Glomerular visceral epithelial cell (primary cell): ENCODE measurements around the gene BLCAP.
"Not testable (repeated sequence)": the region's sequence is repeated elsewhere in the genome, so short reads cannot be mapped to it uniquely, and the experiment has no call there.

Experiments used
- DNase-seq: peaks from one replicate; pipeline ENCODE4 v3.0.0-alpha.2; 2016; ENCODE audit errors: extremely low spot score

BLCAP gene, protein sequence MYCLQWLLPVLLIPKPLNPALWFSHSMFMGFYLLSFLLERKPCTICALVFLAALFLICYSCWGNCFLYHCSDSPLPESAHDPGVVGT

DNA sequence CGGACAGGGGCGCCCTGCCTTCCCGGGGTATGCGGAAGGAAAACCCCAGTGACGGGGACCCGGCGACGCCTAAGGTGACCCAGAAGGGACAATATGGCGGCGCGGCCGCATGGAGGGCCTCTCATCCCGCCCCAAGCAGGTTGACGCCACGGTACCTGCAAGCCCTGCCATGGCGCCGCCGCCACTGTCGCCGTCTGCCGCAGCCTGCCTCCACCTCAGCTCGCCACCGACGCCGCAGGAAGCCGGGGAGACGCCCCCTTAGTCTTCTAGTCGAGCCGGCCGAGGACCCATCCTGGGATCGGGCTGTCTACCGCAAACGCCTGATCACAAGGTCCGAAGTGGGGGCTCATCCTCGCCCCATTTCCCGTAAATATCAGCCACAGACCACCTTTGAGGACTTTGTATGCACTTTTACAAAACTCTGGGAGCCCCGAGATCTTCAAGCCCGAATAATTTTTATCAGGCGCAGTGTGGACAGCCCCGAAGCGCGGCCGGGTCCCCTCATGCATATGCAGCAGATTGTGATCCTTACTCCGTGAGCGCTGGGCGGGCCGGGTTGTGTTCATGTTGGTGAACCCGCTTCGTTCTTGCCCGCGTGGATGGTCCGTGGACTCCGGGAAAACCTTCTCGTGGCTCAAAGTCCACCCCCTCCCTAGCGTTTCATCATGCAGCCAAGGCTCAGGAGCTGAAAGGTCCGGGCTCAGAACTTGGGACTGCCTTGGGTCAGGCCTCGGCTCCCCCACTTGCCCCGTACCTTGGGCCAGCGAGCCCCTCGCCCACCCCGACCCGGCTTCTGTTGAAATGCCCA, at the start of gene BLCAP:
BLCAP (minus strand) TSS at position 239 of the 808 bp plus-strand sequence. CDS start 8,702 bp downstream, outside the sequence.
- peak; percentile 90 for DNase-seq

DNA sequence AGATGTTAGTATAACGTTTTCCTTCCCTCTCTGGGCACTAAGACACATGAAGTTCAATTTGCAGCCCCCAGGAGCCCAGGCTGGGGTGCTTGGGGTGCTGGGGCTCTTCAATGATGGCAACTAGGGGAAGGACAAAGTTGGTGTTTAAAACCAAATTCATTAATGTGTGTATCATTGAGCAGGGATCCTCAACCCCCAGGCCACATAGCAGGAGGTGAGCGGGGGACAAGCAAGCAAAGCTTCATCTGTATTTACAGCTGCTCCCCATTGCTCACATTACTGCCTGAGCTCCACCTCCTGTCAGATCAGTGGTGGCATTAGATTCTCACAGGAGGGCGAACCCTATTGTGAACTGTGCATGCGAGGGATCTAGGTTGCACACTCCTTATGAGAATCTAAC, 49.8 kb upstream of the BLCAP start:
- not testable (repeated sequence) for DNase-seq

DNA sequence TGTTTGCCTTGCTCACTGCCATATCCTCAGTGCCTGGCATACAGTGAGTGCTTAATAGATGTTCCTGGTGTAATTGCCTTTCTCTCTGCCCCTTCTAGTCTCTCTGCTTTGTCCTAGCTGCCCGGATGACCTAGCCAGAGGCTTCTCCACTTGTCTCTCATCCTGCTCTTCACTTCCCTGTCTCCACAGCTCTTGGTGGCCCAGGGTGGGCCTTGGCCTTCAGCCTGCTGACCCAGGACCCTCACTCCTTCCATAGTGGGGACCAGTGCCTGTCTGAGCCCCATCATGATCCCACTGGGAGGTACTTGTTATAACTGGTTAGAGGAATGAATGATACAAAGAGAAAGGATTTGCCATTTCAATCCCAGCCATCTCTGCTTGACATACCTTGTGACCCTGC, 49.2 kb upstream of the BLCAP start:
- no peak for DNase-seq

DNA sequence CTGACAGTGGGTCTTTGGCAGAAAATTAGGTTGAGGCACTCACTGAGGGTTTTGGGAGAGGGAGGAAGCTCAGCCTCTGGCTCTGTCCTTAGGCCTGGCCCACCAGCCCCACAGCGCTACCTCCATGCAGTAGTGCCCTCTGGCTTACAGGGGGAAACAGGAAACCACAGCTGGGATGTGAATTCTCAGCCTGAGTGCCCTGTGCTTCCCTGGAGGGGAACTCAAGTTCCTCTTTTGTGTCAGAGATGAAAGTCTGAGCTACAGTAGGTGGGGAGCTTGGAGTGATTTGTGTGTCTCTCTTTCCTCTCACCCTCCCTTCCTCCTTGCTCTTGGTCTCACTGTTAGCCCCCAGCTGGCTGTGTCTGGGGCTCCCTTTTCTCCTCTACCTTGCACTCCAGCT, 48.2 kb upstream of the BLCAP start:
- DNase-seq: no peak

DNA sequence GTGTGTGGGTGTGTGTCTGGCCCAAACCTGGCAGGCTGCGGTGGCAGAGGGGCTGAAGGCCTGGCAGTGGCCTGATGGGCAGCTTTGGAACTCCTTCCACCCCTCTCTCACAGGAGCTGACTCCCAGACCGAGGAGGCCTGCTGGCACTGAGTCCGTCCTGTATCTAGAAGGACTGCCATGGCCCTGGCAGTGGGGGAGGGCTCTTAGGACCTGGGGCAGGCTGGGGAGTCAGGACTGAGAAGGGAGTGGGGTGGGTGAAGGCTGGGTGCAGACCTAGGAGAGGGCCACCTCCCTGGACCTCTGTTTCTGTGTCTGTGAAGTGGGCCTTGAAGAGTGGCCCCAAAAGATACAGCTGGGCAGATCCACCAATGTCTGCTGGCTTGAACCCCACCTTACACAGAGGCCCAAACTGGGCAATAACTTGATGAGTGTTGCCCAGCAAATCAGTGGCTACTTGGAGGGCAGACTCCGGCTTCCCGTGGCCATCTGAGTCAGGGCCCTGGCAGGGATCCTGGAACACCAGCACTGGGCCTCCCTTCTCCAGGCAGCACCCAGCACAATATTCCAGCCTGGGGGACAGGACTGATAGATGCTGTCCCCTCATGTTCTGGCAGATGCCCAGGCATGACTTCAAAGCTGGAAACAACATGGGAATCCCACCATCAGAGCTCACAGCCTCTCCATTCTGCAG, 46.7 kb upstream of the BLCAP start:
- no peak for DNase-seq

DNA sequence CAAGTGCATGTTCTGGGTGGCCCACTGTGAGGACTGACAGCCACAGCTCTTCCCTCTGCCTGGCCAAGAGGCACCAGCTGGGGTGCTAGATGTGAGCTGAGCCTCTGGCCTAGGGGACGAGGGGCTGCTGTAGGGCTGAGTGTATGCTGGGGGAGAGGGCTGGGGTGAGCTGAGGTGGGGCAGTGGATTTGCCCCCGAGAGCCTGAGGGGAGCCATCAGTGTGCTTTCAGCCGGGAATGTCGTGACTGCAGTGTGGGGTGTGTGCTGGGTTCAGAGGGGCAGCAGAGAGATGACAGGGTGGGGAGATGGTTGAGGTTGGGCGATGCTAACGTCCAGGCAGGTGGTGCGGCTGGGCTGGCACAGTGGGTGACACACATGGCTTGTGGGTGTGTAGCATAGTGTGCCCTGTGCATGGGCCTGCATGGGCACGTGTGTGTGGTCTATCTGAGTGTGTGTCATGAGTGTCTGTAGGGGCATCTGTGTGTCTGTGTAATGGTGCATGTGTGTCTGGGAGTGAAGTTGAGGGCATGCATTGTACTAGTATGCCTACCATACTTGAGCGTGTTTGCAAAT, 46.0 kb upstream of the BLCAP start:
- no peak for DNase-seq

DNA sequence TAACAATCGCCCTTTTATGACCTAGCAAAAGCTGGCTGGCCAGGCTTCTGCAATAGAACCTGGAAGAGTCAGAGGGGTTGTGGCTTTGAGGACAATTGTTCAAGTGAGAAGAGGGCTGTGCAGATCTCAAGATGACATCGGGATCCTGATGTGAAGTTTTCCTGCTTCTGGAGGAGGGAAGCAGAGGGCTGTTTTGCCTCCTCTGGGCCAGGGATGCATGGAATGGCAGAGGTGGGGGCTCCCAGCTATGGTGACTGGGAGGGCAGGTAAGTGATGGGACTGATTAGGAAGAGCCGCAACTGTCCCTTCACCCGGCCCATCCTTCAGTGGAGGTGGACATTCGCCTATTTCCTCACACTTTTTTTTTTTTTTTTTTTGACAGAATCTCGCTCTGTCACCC, 43.4 kb upstream of the BLCAP start:
- no peak for DNase-seq

DNA sequence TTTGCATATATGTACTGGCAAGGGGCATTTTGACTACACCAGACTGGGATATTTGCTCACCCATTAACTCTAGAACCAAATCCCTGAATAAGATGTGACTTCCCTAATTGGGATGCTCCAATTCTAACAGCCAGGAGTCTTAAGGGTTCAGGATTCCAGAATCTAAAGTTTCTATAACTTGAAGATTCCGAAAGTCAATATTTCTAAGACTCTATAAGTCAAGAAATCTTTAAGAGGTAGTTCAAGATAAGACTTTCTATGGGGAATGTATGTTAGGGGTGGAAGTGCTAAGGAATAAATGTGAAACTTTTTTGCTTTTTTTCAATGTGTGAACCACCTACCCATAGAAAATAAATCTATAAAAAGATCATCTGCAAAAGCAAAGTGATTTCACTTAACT, 42.7 kb upstream of the BLCAP start:
- DNase-seq: no peak

DNA sequence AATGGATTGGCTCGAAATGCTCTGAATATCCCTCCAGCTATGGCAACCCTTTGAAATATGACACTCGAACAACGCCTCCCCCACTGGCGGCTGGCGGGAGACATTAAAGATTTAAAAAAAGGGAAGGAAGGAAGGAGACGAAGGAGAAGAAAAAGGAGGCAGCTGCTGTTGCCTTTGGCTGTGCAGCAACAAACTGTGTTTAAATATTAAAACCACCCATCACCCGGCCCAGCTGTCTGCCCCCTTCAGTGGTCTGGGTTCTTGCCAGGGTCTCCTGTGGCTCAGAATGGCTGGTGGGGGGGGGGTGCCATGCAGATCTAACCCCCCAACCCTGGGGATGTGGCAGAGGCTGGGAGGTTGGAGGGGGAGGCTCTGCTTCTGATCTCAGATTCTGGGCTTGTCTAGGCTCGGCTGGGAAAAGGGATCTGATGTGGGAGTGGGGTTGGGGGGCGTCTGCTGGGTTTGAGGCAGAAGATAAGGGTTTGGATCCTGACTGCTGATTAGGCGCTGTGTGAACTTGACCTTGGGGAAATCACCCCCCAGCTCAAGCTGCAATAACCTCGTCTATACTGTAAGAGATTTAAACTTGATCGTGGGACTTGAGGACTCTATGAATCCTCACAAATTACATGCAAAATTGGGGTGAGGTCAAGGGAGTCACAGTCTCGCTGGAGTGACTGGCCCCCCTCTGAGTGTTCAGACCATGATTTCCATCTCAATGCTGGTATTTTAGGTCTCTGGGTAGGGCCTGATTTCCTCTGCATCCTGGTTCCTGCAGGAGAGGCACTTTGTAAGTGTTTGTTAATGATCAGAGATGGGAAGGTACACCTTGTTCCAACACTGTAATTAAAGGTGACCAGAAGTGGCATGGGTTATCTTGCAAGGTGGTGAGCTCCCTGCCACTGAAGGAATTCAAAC, 40.3 kb upstream of the BLCAP start:
- no peak for DNase-seq

DNA sequence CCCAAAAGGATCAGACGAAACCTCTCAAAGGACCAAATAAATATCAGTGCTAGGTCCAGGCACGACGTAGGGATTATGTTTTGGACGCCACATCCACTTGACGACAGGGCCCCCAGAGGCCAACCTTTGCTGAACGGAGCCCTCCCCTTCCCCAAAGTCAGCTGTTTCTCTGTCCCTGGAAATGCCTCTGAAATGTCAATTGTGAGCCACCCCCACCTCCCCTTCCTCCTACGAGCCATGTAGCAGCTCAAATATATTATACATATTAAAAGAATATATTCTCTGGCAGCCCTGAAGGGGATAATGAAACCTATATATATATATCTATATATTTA, 39.6 kb upstream of the BLCAP start:
- no peak for DNase-seq

DNA sequence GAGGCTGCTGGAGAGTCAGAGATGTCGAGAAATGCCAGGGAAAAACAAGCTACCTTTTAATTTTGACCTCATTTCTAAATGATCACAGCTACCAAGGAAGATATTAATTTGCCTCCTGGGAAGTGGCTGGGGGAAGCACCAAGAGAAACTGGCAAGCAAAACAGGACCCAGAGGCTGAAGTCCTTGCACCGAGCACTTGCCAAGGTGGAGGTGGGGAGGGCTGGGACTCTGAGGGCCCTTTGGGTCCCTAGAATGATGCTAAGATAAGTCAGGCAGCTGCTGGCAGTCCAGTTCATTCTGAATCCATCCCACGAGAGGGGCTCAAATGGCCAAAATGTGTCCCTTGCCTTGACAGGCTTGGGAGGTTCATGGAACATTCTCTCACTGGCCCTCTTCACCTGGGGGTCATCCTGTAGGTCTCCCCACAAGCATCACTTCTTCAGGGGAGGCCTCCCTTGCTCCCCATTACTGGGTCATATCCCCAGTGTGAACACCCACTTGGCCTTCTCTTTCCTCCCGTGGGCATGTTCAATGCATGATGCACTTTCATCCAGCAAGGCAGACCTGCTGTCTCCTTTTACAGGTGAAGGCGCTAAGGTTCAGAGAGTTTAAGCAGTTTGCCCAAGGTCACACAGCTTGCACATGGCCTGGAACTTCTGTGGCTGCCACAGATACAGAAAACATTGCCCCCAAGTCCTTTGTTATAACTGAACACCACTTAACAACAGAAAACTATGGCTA, 39.1 kb upstream of the BLCAP start:
- DNase-seq: no peak

DNA sequence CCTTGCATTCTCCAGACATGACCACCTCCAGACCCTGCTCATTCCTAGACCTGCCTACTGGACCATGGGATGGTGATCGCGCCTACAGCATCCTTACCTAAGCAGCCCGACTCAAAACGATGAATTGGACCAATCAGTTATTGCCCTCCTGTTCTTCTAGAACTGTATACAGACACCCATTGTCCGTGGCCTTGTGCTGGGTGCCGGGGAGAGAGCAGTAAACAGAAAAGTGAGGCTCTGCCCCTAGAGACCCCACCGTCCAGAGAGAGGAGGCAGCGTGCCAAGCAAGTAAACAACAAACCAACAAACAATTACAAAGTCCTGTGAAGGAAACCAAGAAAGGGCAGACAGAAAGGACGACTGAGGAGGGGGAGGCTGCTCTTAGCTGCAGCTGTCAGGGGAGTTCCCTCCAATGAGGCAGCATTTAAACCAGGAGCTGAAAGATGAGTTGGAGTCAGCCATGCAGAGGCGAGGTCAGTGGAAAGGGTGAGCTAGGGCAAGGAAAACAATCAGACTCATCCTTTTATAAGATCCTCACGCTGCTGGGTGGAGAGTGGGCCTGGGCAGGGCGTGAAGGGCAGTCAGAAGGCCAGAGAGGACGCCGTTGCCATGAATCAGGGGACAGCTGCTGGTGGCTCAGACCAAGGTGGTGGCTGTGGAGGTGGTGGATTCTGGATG, 37.6 kb upstream of the BLCAP start:
- peak; percentile 22 for DNase-seq

DNA sequence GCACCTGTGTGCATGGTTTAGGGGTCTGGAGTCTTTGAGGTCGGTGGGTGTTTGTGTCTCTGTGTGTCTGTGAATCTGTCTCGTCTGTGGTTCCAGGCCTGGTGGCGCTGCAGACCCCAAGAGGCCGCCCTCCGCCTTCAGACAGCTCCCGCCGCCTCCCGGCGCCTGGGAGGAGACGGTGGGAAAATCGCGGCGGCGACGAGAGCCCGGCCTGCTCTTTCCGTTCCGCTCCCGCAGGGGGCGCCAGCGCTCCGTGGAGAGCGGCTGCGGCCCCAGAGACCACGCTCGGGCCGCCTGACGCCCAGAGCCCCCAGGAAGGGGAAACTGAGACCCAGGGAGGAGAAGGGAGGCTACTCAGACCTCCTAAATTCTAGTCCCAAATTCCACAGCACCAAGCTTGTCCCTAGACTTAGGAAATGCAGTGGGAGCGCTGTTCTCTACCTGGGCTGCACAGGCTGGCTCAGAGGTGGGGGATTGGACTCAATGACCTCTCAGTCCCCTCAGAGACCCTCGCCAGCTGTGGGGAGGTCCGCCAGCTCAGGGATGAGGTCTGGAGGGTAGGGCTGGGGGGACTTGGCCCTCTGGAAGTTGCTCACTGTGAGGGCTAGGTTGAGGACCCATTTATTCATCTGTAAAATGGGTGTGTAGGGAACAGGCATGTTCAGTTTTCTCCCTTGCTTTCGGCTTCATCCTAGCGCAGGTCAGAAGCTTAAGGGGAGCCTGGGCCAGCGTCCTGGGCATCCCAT, 36.9 kb upstream of the BLCAP start:
- DNase-seq: peak; percentile 49

DNA sequence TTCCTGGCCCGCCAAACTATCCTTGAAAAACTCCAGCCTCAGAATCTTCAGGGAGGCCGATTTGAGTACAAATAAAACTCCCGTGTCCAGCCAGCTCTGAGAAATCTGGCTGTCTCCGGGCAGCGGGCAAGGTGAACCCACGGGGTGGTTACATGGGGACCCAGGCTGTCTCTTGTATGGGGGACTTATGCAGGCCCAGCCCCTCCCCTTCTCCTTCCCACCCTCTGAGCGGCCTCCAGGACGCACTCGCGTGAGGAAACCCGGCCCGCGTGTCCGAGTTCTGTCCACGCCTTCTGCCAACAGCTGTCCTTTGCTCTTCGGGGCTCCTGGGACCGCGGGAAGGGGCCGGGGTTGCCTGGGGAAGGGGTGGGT, 36.3 kb upstream of the BLCAP start:
- DNase-seq: no peak

DNA sequence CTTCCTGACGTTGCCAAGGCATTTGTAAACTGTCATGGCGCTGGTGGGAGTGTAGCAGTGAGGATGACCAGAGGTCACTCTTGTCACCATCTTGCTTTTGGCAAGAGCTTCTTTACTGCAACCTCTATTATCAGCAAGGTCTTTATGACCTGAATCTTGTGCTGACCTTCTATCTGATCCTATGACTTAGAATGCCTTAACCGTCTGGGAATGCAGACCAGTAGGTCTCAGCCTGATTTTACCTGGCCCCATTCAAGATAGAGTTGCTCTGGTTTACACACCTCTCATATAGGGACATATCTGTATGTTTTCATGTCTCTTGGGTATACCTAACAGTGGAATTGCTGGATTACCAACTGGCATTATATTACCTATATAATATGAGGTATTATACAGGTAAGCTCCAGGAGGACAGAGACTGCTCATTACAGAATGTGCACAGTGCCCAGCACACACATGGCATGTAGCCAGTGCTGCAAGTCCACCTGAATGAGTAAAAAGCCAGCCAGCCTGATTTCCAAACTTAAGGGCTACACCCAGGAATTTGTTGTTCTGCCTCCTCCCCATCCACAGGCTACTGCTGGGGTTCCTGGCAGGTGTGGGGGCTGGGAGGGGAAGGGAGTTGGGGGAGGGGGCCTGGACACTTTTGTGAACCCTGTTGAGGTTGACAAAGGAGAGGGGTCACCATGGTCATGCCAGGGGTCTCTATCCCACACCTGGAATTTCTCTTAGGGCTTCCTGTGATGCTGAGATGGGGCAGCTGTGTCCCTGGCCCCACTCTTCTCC, 35.2 kb upstream of the BLCAP start:
- no peak for DNase-seq

DNA sequence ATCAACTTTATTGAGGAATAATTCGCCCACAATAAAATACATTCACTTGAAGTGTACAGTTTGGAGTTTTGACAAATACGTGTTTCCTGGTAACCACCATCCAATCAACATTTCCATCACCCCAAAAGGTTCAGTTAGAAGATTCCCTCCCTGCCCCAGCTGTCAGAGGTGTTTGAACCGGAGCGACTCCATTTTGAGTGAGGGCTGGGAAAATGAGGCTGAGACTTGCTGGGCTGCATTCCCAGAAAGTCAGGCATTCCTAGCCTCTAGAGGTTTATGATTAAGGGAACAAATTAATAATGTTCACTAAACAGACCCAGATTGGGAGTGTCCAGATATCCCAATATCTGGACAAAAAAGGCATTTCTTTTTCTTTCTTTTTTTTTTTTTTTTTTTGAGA, 33.0 kb upstream of the BLCAP start:
- no peak for DNase-seq

DNA sequence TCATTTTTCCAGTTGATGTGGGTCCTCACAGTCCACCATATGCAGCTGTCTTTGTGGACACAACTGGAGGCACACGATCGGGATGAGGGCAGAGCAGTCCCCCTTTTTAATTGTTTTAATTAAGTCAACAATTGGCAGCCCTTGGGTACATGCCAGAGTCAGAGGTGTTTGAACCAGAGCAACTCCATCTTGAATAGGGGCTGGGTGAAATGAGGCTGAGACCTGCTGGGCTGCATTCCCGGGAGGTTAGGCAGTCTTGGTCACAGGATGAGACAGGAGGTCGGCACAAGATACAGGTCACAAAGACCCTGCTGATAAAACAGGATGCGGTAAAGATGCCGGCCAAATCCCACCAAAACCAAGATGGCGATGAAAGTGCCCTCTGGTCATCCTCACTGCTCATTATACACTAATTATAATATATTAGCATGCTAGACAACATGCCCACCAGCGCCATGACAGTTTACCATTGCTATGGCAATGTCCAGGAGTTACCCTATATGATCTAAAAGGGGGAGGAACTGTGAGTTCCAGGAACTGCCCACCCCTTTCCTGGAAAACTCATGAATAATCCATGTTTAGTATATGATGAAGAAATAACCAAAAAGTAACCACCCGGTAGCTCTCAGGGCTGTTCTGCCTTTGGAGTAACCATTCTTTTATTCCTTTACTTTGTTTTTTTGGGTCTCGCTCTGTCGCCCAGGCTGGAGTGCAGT, 31.8 kb upstream of the BLCAP start:
- no peak for DNase-seq

DNA sequence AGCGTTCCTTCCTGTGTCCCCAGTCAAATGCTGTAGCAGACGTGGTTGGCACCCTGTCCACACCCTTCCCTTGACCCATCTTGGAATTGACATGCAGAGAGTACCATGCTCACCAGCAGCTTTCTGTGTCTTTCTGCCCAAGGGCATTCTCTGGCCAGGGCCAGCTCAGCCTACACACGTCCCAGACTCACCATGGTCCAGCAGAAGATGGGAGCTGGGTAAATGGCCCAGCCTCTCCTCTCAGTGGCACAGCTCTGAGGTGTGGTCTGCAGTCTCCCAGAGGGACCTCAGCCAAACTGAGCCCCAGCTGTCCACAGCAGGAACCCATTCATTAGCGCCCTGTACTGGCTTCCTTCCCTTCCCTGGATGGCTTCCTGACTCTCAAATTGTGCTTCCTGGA, 31.1 kb upstream of the BLCAP start:
- no peak for DNase-seq

DNA sequence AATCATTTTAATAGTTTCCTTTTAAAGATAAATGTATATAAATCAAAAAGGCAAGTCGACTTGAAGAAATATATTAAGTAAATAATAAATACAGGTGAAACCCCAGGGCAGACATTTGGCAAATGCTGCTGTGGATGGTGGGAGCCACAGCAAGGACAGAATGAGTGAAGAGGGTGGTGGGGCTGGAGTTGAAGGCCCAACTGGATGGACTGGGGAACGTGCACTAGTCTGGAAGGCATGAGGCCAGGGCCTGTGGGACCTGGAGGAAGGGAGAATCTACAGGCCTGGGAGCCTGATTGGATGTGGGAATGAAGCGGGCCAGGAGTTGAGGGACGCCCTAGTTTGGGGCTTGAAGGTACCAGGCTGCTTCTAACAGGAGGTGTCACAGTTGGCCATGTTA, 30.6 kb upstream of the BLCAP start:
- no peak for DNase-seq
